GM23338 (cell line): ENCODE data around the gene JDP2. TPM values are rescaled to one million over a fixed set of nuclear protein-coding genes. Genes with fewer than 3 reads are reported as not detected.

Experiments
- ATAC-seq: fragments of 200-7000 bp; cut with Tn5 transposase; 3 replicates; pipeline ENCODE4 v1.9.1; 2020
- DNase-seq: peaks from one replicate; pipeline ENCODE4 v3.0.0-alpha.2; 2015; ENCODE audit warnings: low spot score
- H2AFZ ChIP-seq: fragments of 200-600 bp; sonication (generic); 2 replicates; pipeline ENCODE4 v1.8.0; 2016; ENCODE audit warnings: antibody characterized with exemption, mild to moderate bottlenecking, moderate library complexity
- H3F3A ChIP-seq: fragments of 200-600 bp; sonication (generic); replicated peaks from 2 replicates; pipeline ENCODE4 v1.8.0; 2017; ENCODE audit warnings: antibody characterized with exemption, mixed run types, low read depth
- H3K27ac ChIP-seq: fragments of 200-600 bp; sonication (generic); 2 replicates; pipeline ENCODE4 v1.6.1; 2016; ENCODE audit warnings: low read depth
- H3K27me3 ChIP-seq: fragments of 200-600 bp; sonication (generic); 2 replicates; pipeline ENCODE4 v1.8.0; 2016; ENCODE audit warnings: mild to moderate bottlenecking, mixed run types, moderate library complexity; ENCODE audit not compliant: insufficient read depth
- H3K36me3 ChIP-seq: fragments of 200-600 bp; sonication (generic); 2 replicates; pipeline ENCODE4 v1.8.0; 2016; ENCODE audit warnings: mild to moderate bottlenecking; ENCODE audit not compliant: insufficient read depth
- H3K4me1 ChIP-seq: fragments of 200-600 bp; sonication (generic); 2 replicates; pipeline ENCODE4 v1.8.0; 2016; ENCODE audit warnings: mild to moderate bottlenecking, moderate library complexity; ENCODE audit not compliant: insufficient read depth
- H3K4me2 ChIP-seq: fragments of 200-600 bp; sonication (generic); 2 replicates; pipeline ENCODE4 v1.7.1; 2017; ENCODE audit warnings: mixed run types
- H3K4me3 ChIP-seq: fragments of 200-600 bp; sonication (generic); 2 replicates; pipeline ENCODE4 v1.6.1; 2016; ENCODE audit warnings: mixed run types
- H3K79me2 ChIP-seq: fragments of 200-600 bp; sonication (generic); replicated peaks from 2 replicates; pipeline ENCODE4 v1.8.0; 2017; ENCODE audit warnings: mild to moderate bottlenecking; ENCODE audit not compliant: insufficient read depth
- H3K9me2 ChIP-seq: fragments of 200-600 bp; sonication (generic); 2 replicates; pipeline ENCODE4 v1.8.0; 2017; ENCODE audit not compliant: insufficient read depth
- H4K20me1 ChIP-seq: fragments of 200-600 bp; sonication (generic); replicated peaks from 2 replicates; pipeline ENCODE4 v1.8.0; 2017; ENCODE audit warnings: mild to moderate bottlenecking; ENCODE audit not compliant: insufficient read depth
- H3K27ac Mint-ChIP-seq: 2 replicates; pipeline ENCODE4 v1.8.0; 2020; ENCODE audit warnings: inconsistent platforms, mild to moderate bottlenecking, moderate library complexity, mixed read lengths
- H3K27me3 Mint-ChIP-seq: 3 replicates; pipeline ENCODE4 v1.8.0; 2022; ENCODE audit warnings: low read depth, mild to moderate bottlenecking, moderate library complexity, mixed read lengths, inconsistent platforms; ENCODE audit not compliant: insufficient read depth, poor library complexity
- H3K36me3 Mint-ChIP-seq: 3 replicates; pipeline ENCODE4 v1.8.0; 2021; ENCODE audit warnings: low read depth, mild to moderate bottlenecking, inconsistent platforms, moderate library complexity, mixed read lengths
- H3K4me1 Mint-ChIP-seq: 3 replicates; pipeline ENCODE4 v1.8.0; 2020; ENCODE audit warnings: mild to moderate bottlenecking, inconsistent platforms, mixed read lengths
- H3K4me3 Mint-ChIP-seq: 3 replicates; pipeline ENCODE4 v1.8.0; 2021; ENCODE audit warnings: moderate library complexity, mild to moderate bottlenecking, inconsistent platforms, mixed read lengths
- H3K9me3 Mint-ChIP-seq: 3 replicates; pipeline ENCODE4 v1.8.0; 2020; ENCODE audit warnings: moderate library complexity, mild to moderate bottlenecking, inconsistent platforms, mixed read lengths
- CTCF ChIP-seq, 2 experiments: fragments of 200-600 bp in 1 of 2; sonication (generic) in 1 of 2; conservative IDR thresholded peaks; 2 replicates each; pipeline versions ENCODE4 v1.5.1 to v1.6.1; 2016 to 2017; ENCODE audit warnings: antibody characterized with exemption in 2 of 2, low read depth in 2 of 2, mild to moderate bottlenecking in 2 of 2, moderate library complexity in 1 of 2
- JUNB ChIP-seq: IDR thresholded peaks from one replicate; pipeline ENCODE4 v1.6.1; 2016; ENCODE audit warnings: antibody characterized with exemption; ENCODE audit not compliant: unreplicated experiment
- ZNF114 ChIP-seq: fragments of 250-450 bp; sonication (Bioruptor Pico); IDR thresholded peaks from 2 replicates; pipeline ENCODE4 v1.5.0; 2020; ENCODE audit warnings: mild to moderate bottlenecking, moderate library complexity
- ZNF462 ChIP-seq: fragments of 250-450 bp; sonication (Bioruptor Pico); IDR thresholded peaks from 2 replicates; pipeline ENCODE4 v1.5.0; 2020; ENCODE audit warnings: mild to moderate bottlenecking, moderate library complexity
- polyA plus RNA-seq: library from polyadenylated mRNA; unstranded; fragments of >200 nt; fragmentation: Nextera tagmentation; extraction: Ambion mirVana; gene quantifications from 2 replicates; pipeline ENCODE4 v1.2.1, GENCODE V29; 2016
- total RNA-seq: library from RNA; depleted of rRNA; stranded (reverse); fragments of >200 nt; shearing (Covaris generic); gene quantifications from 2 replicates; pipeline ENCODE4 v1.2.3, GENCODE V29; 2014

The JDP2 gene
- total and polyA plus RNA-seq, 2 experiments from 2014 or later, result 12.5 to 38.9 TPM

DNA sequence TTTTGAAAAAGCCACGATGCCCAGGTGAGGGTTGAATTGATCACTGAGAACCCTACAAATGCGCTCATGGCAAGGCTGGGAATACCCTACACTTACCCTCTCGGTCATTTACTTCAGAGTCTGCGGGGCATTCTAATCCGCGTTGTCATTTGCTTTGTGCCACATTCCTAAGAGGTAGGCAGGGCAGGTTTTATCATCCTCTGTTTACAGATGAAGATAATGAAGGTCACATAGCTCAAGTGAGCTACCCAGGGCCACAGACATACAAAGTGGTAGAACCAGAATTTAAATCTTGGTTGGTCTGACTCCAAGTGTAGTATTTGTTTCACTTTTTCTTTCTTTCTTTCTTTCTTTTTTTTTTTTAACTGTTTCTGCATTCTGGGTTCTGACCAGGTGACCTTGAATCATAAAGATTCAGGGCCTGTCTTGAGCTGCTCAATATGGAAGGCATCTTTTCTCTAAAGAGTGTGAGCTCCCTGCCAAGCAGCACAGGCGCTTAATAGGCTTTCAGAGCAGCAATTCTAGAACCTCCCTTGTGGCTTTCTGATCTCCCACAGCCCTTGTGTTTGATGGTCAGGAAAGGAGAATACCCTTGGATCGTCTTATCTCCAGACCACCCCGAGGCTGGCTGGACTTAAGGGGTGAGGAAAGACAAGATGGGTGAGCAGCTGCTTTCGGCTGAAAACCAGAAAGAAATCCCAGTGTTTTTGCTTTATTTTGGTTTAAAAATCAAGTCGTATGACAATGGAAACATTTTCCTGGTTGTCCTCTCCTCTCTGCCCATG is 93.8 kb downstream of the JDP2 start:
- Histone ChIP-seq H3K27ac (no peak overlapping the region), H3K9me2 (peaks cover 3% of the 10 kb centered on the region; the same call in 1 of the 2 replicates), H3K4me2 (no peak overlapping the region), H3K4me1 (peaks cover 7% of the 10 kb centered on the region; the same call in 1 of the 2 replicates), H3K27me3 (no peaks in the 10 kb centered on the region), H3K4me3 (no peak overlapping the region), H2AFZ (no peak overlapping the region; the same call in 1 of the 2 replicates), H3K79me2 (no peaks in the 10 kb centered on the region), H3F3A (no peaks in the 10 kb centered on the region), H4K20me1 (no peaks in the 10 kb centered on the region), H3K36me3 (no peaks in the 10 kb centered on the region)
- H3K27me3 Mint-ChIP-seq, result peaks cover 6% of the 10 kb centered on the region
- no peak overlapping the region; the same call in 1 of the 2 replicates for H3K27ac Mint-ChIP-seq
- H3K9me3 Mint-ChIP-seq, result no peaks in the 10 kb centered on the region
- no peaks in the 10 kb centered on the region for H3K36me3 Mint-ChIP-seq
- no peak for TF ChIP-seq CTCF (conservative IDR thresholded peaks at IDR 0.05; ENCODE audit: low read depth in 2 of 2)
- no peak for TF ChIP-seq ZNF114 (CRISPR knock-in tag)
- no peak for TF ChIP-seq JUNB
- no peak for TF ChIP-seq ZNF462 (CRISPR knock-in tag)
- DNase-seq (no peak), ATAC-seq (no peak)
- no peak overlapping the region for H3K4me3 Mint-ChIP-seq
- peaks cover 8% of the 10 kb centered on the region; the same call in 2 of the 3 replicates for H3K4me1 Mint-ChIP-seq
